Right lobe of liver (tissue), 4 donors: ENCODE data around the gene SLC38A10.

Experiments
- CTCF ChIP-seq, 4 donors: fragments of 200-600 bp in 3 of 4; fragments of 450-650 bp in 1 of 4; IDR thresholded peaks; one replicate each; pipeline versions ENCODE4 v1.5.1 to v1.8.0; 2016 to 2022; ENCODE audit warnings: antibody characterized with exemption in 4 of 4, mild to moderate bottlenecking in 2 of 4
- POLR2A ChIP-seq: fragments of 450-650 bp; IDR thresholded peaks from one replicate; pipeline ENCODE4 v1.6.1; 2017; ENCODE audit warnings: antibody characterized with exemption, mild to moderate bottlenecking
- donor health status: DM: no; HTN: no; CAD: no.
- donor health status: DM: no; HTN: no; CAD: no.
- donor health status: DM: no; HTN: yes; CAD: no.

- TF ChIP-seq CTCF (IDR thresholded peaks at IDR 0.05) (no peak), POLR2A (no peak)
These were observed 36.8 kb downstream of the SLC38A10 start for GRCh38 chr17:81258292-81258691.
